GM19372 (cell line): Measurements from ENCODE around the gene REXO2.

ENCODE experiments used
- ATAC-seq: cut with Tn5 transposase; IDR thresholded peaks from one replicate; pipeline ENCODE4 v1.9.1; 2021; ENCODE audit warnings: mild to moderate bottlenecking, low read depth, moderate library complexity; ENCODE audit not compliant: unreplicated experiment

REXO2 gene

DNA sequence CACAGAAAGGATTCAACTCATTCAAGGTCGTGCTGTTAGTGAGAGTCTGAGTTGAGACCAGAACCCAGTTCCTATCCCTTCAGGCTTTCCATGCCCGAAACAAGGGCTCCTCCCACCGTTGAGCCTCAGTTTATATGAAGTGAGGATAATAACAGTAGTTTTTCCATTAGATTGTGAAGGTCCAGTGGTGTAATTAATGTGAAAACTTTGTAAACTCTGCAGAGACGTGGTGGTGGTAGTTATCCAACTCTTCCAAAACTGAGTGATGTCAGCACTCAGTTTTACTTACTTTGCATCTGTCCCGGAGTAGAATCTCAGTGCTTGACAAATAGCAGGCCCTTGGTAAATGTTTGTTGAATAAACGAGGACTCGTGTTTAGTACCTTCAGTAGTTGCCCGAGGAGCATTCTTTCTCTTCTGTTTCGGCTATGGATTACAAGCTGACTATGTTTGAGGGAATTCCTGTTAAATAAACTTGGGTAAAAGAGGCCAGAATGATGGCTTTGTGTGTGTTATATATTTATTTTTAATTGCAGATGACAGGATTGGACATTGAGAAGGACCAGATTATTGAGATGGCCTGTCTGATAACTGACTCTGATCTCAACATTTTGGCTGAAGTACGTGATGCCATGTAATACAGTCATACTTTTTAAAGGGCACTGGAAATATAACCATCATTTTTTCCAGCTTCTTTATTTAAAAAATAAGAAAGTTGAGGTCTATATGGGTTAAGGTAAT is 1.0 kb downstream of the REXO2 start:
- no peak for ATAC-seq

DNA sequence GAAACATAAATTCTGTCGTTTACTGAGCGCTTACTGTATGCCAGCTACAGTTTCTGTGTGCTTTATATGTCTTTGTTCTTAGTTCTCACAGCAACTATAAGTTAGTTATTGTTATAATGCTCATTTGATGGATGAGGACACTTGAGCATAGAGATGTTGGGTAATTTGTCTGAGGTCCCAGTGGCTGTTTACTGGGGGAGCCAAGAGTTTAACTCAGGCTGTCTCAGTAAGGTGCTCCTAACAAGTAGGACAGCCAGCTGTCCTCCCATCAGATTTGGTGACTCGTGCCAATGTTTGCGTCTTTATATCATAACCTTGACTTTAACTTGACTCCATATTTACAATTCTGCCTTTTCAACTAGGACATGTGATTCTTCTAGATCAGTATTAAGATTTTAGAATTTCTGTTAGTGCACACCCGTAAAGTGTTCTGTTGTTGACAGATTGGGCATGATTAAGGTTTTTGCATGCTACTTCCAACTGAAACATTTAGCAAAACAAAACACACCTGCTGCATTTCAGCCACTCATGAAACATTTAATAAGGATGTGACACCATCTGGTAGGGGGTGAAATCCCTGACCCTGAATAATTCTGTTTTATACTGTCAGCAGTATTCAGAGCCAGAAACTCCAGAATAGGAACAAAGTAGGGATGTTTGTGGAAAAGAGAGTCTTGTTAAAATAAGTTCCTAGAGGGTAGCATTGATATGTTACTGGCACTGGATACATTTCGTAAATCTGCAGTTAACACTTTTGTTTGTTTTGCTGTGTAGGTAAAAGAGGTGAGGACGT is 1.9 kb downstream of the REXO2 start:
- no peak for ATAC-seq

DNA sequence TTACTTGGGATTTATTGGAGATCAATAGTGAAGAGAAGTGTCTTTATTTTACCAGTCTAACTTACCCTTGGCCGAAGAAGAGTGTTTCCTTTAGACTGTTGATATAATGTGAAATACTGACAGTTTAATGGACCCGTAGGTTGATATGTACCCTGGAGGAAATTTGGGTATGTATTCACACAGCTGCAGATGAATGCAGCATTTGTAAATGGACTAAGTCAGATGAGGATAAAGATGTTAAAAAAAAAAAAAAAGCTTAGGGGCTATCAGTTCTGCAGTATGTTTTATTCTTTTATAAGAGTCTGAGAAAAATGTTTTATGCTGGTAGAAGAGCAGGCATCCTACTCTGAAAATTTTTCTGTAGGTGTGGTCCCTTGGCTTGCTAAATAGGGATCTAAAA is 2.7 kb downstream of the REXO2 start:
- no peak for ATAC-seq

DNA sequence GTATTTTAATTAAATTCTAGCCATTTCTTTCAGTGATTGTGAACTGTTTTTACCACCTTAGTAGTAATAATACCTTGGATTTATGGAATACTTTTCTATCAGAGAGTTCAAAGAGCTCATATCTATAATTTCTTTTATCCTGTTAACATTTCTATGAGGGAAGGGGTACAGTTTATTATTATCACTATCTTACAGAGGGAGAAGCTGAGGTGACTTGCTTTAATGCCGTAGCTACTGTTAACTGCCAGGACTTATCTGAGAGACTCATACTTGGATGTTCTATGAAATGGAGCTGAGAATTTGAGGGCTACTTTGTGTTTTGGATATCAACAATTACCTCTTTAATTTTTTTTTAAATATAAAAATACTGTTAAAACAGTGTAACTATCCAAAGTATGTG is 3.3 kb downstream of the REXO2 start:
- no peak for ATAC-seq

DNA sequence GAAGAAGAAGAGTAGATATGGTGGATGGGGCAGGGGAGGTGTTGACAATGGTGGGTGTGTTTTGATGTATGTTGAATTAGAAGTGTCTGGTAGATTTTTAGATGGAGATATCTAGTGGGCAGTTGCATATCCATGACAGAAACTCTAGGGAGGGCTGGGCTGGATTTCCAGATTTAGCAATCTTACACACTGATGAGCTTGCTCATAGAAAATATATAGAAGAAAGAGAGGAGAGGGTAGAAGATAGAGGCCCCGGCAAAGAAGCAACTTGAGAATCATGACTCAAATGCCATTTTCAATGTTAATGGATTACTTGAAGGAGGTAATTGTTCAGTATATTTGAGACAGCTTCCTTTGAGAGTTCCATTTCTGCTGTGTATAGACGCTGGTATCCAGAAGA is 8.2 kb downstream of the REXO2 start:
- no peak for ATAC-seq

DNA sequence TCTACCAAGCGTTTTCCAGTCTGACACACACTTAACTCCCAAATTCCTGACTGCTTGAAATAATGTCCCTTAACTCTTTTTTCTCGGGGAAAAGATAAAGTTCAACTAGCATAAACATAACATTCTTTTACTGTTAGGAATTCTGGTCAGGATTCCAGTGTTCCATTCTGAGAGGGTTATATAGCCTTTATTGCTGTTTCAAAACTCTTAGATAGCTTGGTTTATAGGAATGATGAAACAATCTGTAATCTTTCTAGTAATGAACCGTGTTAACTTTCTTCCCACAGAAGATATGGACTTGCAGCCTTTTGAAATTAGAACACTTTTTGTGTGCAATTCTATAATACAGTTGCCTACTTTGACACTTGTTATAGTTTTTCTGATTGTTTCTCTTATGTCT is 8.6 kb downstream of the REXO2 start:
- no peak for ATAC-seq

DNA sequence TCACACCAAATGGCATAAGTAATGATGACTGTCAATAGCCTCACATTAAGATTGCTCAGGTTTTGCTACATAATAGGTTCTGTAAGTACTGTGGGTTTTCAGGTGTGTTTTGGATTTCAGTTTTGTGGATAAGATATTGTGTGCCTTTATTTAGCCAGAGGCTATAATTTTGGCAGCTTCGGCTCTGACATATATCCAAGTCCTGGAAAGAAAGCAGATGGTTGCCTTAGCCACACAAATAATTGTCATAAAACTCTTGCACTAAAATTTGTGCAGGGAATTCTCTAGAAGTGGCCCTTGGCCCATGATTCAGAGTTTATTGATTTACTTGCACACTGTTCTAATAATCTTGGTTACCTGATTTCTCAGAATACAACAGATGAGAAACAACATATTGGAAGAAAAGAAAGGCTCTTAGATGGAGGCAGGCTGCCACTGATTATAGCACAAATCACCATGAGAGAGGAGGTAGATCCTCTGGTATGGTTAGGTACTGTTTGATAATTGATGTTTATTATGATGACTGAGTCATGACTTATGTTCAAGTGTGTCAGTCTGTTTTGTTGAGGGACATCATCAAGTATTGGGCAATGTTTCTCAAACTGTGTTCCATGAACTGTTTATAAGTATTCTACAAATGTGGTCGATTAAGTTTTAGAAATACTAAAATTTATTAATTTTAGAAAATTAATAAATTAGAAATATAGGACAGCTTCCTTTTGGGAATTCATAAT is 9.6 kb downstream of the REXO2 start:
- no peak for ATAC-seq

DNA sequence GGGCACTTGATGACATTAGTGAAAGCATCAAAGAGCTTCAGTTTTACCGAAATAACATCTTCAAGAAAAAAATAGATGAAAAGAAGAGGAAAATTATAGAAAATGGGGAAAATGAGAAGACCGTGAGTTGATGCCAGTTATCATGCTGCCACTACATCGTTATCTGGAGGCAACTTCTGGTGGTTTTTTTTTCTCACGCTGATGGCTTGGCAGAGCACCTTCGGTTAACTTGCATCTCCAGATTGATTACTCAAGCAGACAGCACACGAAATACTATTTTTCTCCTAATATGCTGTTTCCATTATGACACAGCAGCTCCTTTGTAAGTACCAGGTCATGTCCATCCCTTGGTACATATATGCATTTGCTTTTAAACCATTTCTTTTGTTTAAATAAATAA is 10.6 kb downstream of the REXO2 start:
- no peak for ATAC-seq

DNA sequence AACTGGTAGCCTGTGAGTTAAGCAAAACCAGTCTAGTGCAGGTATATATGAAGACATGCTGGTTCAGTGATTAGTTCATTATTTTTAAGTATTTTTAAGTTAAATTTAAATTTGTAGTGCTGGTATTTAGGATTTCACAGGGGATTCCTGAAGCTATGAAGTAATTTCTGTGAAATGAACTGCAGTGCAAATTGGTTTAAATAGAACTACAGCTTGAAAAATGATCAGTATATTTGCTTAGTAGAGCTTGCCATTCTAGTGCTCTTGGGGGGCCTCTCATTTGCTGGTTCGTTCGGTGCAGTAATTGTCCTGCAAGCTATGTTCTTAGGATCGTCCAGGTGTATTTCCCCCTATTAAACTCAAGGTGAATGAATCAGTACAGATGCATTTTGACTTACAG is 13.1 kb downstream of the REXO2 start:
- no peak for ATAC-seq

DNA sequence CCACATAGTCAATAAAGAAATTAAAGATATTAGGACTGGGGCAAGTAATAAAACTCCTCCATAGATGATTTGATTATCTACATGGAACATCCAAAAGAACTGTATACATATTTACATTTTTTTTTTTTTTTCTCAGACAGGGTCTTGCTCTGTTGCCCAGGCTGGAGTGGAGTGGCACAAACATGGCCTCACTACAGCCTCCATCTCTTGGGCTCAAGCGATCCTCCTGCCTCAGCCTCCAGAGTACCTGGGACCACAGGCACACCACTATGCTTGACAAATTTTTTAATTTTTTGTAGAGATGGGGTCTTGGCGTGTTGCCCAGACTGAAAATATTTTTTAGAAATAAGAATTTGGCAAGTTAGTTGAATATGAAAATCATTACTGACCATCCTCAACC is 24.7 kb downstream of the REXO2 start:
- no peak for ATAC-seq

DNA sequence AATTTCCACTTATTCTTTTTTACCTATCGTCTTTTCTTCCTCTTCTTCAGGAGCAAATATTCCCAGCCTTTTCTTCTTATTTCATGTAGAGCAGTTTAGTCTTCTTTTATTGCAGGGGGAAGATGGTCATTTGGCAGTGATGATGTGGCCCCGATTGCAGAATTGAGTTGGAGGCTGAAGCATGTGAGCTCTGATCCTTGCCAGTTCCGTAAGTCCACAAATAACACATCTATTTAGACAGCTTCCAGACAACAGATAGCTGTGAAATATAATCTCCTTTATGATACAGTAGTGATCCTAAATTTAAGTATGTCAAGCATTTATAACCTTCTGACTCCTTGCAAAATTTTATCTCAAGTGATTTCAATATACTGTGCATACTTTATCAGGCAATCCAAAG is 27.5 kb downstream of the REXO2 start:
- no peak for ATAC-seq

DNA sequence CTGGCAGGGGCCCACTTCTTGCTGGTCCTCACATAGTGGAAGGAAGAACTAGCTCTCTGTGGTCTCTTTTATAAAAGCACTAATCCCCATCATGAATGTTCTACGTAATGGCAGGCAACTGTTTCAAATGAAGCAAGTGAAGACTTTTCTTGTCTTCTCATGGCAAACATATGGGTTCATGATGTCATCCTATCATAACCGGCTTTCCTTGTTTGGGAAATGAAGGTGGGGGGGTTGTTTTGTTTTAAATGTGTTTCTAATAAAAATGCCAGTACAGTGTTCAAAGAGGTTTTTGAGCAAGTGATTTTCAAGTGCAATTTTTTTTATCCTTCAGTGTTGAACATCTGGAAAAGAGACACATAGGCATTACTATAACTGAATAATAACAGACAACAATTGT is 33.4 kb downstream of the REXO2 start:
- no peak for ATAC-seq

DNA sequence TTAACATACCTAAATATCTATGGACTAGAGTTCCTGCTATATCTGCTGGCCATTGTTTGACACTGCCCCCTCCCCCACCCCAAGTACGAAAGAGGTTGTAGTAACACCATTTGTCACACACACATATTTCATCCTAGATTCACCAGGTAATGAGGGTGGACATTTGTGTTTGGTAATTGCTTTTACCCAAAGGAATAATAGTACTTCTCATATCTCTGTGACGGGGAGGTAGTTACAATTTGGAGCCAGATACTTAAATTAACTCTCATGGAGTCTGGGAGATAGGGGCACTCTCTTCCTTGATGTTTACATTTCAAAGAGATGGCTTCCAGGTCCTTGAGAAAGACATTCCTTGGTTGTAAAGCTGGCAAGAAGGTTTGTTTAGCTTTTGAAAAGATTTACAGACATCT is 38.7 kb downstream of the REXO2 start:
- no peak for ATAC-seq

DNA sequence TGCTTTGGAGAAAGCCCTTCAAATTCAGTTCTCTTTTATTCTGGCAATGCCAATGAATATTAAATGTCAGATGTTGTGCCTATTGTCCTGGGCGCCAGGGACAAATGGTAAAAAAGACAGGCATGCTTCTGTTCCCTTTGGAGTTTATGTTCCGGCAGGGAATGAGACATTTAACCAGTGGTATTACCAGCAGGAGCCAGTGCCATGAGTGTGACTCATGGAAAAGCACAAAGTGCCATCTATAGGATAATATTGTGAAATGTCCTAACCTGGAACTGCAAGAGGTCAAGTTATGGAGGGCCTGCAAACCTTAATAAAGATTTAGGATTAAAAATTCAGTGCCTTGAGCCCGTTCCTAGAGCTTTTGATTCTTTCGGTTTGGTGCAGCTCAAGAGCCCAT is 39.5 kb downstream of the REXO2 start:
- no peak for ATAC-seq

DNA sequence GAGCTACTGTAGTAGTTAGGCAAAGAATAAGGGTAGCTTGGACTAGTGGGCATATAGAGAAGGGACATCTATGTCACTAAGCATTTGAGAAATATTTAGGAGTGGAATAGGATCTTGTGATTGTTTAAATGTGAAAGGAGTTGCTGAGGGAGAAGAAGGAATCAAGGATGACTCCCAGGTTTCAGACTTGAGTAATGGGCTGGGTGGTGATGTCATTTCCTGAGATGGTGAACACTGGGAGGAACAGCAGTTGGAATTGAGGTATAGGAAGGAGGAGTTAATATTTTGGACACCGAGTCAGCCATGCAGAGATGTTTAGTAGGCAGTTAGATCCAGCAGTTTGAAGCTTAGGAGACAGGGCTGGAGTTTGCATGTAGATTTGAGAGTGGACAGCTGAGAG is 40.1 kb downstream of the REXO2 start:
- no peak for ATAC-seq

DNA sequence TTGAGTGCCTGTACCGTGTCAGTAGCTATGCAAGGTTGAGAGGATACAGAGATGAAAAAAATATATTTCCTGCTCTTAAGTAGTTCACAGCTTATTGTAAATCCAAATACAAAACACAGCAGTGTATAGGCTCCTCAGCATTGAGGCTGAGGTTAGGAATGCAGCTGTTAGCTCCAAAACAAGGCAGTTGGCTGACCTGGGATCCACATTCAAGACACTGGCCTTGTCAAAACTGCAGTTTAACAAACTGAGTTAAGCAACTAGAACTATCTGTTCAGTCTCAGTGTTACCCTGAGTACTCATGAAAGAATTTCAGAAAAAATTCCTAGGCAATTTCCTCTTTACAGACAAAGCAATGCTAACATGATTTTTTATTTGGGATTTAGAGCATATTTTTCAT is 42.8 kb downstream of the REXO2 start:
- ATAC-seq, result no peak

DNA sequence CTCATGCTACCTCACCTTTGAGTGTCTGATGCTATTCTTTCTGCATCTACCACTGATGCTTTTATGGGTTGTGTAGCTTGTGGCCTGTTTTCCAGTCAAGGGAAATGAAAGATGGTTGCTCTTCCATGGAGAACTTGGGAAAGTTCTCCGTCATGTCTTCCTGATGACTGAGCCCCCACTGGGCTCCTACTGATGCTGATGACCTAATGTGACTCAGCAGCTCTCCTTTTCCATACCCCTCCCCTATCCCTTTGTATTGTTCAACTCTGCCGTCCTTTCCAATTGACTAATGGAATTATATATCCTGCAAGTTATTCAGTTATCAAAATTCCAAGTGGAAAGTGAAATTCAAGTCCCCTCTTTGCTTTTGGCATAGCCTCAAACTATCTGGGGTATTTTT is 44.7 kb downstream of the REXO2 start:
- ATAC-seq, result no peak

DNA sequence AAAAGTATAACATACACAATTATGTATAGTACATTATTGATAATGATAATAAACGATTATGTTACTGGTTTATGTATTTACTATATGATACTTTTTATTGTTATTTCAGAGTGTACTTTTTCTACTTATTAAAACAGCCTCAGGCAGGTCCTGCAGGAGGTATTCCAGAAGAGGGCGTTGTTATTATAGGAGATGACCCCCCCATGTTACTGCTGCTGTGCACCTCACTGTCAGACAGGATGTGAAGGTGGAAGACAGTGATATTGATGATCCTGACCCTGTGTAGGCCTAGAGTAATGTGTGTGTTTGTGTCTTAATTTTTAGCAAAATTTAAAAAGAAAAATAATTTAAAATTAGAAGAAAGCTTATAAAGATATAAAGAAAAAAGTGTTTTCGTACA is 57.6 kb downstream of the REXO2 start:
- ATAC-seq, result no peak

DNA sequence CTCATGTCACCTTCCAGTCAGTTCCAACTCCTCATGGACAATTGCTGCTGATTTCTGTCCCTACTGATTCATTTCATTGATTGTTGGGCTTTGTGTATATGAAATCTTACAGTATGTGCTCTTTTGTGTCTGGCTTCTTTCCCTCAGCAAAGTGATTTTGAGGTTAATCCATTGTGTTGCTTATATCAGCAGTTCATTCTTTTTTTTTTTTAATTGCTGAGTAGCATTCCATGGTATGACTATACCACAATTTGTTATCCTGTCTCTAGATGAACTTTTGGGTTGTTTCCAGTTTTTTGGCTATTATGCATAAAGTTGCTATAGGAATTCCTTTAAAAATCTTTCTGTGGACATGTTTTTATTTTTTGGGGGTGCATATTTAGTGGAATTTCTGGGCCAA is 60.5 kb downstream of the REXO2 start:
- no peak for ATAC-seq
